HG02610 (cell line): ENCODE data around the gene KRT74.

Source experiments
- ATAC-seq: cut with Tn5 transposase; IDR thresholded peaks from one replicate; pipeline ENCODE4 v1.9.1; 2021; ENCODE audit warnings: mild to moderate bottlenecking, moderate library complexity; ENCODE audit not compliant: unreplicated experiment

Gene KRT74

DNA sequence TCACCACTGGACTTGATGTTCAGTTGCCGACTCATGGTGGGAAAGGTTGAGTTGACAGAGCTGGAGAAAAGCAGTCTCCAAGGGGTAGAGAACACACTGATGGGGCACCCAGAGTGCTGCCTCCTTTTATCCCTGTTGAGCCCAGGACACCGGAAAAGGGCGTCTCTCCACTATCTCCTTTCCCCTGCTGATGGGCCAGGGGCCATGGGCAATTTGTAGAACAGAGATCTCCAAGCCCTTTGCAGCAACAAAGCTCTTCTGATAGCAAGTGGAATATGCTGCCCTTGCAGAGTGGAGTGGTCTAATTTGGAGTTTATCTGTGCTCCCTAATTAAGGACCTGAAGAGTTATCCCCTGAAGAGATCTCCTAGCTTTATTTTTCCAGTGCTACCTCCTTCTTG, at the start of gene KRT74:
Gene KRT74, minus strand, starts transcription at position 101 of the 400 bp plus-strand sequence. Its CDS starts 66 bp downstream, at position 35.
- no peak for ATAC-seq

DNA sequence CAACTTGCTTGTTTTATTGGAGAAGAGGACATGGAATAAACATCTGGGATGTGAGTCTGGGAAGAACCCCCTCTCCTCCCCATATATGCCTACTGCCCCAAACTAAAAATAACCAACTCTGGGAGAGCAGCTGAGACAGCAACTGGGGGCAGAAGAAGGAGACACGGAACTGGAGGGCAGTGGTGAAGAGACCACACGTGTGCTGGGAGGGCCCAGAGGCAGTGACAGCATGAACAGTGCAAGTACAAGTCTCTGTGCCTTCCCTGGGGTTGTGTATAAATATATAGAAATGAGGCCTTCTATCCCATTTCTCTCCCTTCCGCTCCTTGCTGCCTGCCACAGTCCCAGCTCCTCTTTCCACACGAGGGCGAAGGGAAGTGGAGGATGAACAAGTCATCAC, 48.7 kb upstream of the KRT74 start:
- ATAC-seq: no peak

- no peak for ATAC-seq
Measured at GRCh38 chr12:52618866-52619265, 45.2 kb upstream of the KRT74 start.

DNA sequence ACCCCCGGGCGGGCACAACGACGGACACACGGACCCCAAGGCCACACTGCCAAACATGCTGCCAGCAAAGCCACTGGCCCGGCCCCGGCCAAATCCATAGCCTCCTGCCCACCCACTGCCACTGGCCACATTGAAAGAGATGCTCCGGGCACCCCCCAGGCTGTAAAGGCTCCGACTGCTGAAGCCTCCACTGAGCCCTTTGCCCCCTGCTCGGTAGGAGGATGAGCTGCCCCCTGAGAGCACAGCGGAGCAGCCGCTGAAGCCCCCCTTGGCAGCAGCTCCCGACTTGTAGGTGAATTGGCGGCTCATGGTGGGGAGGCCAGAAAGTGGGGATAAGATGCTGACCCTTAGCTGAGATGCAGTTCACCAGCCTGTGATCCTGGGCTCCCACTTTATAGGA, 44.6 kb upstream of the KRT74 start, which contains the start of gene KRT73:
Gene KRT73, minus strand, starts transcription at position 344 of the 400 bp plus-strand sequence. Its CDS starts 35 bp downstream, at position 309.
- ATAC-seq: no peak

GRCh38 chr12:52617403-52617785, 43.8 kb upstream of the KRT74 start:
- ATAC-seq: no peak

GRCh38 chr12:52616680-52617402, 43.2 kb upstream of the KRT74 start:
- ATAC-seq: no peak

- ATAC-seq: no peak
Measured at GRCh38 chr12:52615912-52616311, 42.3 kb upstream of the KRT74 start.

GRCh38 chr12:52615208-52615868, 41.7 kb upstream of the KRT74 start:
- ATAC-seq: no peak

- ATAC-seq: no peak
Measured at GRCh38 chr12:52614381-52615207, 41.0 kb upstream of the KRT74 start.

DNA sequence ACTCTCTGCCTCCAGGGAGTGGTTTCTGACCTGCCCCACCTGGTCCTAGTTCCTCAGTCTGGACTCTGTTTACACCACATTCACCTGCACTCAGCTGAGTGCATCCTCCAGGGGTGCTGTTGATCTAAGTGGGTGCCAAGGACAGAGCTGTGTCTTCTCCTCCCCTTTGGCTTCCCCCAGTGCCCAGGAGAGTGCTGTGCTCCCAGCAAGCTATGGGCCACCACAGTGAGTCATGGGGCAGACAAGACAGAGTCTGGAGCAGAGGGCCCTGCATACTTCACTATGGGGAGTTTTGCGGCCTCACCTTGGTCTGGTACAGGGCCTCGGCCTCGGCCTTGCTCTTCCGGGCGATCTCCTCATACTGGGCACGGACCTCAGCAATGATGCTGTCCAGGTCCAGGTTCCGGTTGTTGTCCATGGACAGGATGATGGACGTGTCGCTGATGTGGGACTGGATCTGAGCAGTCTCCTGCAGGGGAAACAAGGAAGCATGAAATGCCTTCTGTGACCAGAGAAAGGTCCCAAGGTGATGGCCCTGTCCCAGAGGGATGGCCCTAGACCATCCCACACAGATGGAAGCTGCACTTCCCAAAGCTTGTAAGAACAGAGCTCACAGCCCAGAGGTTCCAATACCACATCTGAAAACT, 39.9 kb upstream of the KRT74 start:
- no peak for ATAC-seq

- ATAC-seq: no peak
Measured at GRCh38 chr12:52612431-52613383, 39.1 kb upstream of the KRT74 start.

- ATAC-seq: no peak
Measured at GRCh38 chr12:52611080-52611468, 37.4 kb upstream of the KRT74 start.

GRCh38 chr12:52608826-52609630, 35.4 kb upstream of the KRT74 start:
- ATAC-seq: no peak

DNA sequence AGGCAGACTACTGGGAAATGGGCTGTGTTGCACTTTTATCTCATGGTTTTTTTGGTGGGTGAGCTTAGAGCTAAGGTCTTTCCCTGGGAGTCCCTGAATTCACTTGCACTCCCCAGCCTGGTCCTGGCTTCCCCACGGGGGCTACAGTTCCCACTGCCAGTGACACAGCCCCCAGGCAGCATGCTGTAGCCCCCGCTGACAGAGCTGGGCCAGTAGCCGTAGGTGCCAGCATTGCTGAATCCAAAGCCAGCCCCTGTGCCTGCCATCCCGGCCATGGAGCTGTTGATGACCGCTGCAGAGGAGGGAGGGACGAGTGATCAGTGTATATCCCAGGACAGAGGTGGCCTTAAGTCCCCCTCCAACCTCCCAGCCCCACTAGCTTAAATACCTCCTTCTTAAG, 34.5 kb upstream of the KRT74 start:
- no peak for ATAC-seq

GRCh38 chr12:52607314-52607713, 33.7 kb upstream of the KRT74 start:
- ATAC-seq: no peak

DNA sequence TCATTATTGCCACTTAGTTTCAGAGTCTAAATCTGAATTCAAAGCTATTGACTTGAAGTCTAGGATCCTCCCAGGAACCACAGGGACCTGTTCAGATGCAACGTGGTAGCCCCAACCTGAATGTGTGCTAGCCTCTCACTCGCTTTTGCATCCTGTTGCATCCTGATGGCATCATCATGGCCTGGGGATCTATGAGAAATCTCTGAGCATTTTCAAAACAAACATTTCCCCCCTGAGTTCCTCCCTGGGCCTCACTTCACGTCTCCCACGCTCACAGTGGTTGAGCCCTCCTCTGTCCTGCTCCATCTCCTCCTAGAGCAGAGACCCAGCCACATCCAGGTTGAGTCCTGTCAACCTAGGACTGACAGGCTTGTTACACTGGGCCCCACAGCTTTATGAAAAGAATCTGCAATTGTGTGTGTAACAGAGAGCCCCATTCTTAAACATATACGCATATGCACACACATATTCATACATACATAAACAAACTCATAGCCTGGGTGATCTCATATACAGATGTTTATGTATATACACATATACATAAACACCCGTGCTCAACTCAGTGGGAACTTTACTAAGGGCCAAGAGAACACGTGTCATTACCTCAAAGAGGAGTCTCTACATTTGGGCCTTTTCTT, 33.1 kb upstream of the KRT74 start:
- ATAC-seq: no peak

DNA sequence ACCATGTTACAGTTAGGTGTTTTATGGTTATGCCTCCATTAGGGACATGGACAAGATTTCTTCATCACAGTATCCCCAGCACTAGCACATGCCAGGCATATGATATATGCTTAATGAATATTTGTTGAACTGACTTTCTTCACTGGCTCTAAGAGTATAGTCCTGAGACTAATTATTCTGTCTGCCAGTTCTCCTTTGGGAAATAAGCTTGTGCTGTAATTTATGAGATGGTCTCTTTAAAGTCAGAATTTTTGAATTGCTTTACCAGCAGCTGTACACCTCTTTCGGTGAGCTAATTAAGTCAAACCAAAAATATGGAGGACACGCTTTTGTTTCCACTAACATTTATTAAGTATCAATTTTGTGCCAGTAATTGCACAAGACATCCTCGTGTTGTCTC, 32.5 kb upstream of the KRT74 start:
- no peak for ATAC-seq

- ATAC-seq: no peak
Measured at GRCh38 chr12:52605542-52605941, 31.9 kb upstream of the KRT74 start.

GRCh38 chr12:52604859-52605258, 31.2 kb upstream of the KRT74 start:
- ATAC-seq: no peak
